ENCODE measurements around the gene NFU1. TPM values are rescaled to one million over a fixed set of nuclear protein-coding genes. Genes with fewer than 3 reads are reported as not detected.

The NFU1 gene
- total RNA-seq, 1 experiment from 2014 or later = 38.2 TPM

DNA sequence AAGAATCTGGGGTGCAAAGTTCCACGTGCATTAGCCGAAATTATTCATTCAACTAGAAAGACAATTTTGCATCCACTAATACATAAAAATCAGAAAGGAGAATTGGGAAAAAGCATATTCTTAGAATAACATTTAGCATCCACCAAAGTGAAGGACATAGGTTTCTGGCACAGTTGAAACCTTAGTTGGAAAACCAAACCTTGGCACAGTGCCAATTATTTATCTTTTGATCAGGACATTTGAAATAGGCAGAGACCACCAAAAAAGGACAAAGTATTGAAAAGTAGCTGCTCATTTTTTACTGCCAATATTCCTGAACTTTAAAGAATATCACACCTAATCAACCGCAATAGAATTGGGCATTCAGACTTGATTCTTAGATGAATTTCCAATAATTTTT is 25.5 kb upstream of the NFU1 start (continued):
- TF ChIP-seq, protein P1, sequence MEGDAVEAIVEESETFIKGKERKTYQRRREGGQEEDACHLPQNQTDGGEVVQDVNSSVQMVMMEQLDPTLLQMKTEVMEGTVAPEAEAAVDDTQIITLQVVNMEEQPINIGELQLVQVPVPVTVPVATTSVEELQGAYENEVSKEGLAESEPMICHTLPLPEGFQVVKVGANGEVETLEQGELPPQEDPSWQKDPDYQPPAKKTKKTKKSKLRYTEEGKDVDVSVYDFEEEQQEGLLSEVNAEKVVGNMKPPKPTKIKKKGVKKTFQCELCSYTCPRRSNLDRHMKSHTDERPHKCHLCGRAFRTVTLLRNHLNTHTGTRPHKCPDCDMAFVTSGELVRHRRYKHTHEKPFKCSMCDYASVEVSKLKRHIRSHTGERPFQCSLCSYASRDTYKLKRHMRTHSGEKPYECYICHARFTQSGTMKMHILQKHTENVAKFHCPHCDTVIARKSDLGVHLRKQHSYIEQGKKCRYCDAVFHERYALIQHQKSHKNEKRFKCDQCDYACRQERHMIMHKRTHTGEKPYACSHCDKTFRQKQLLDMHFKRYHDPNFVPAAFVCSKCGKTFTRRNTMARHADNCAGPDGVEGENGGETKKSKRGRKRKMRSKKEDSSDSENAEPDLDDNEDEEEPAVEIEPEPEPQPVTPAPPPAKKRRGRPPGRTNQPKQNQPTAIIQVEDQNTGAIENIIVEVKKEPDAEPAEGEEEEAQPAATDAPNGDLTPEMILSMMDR (IDR thresholded peaks at IDR 0.05 in 2 of 3, conservative IDR thresholded peaks at IDR 0.05 in 1 of 3; ENCODE audit: borderline replicate concordance in 1 of 3, insufficient read depth in 1 of 3, low read depth in 2 of 3, low read length in 2 of 3) = no peak
- TF ChIP-seq RAD21 (IDR thresholded peaks at IDR 0.05; ENCODE audit: low read depth) = no peak
- TF ChIP-seq, protein P2, sequence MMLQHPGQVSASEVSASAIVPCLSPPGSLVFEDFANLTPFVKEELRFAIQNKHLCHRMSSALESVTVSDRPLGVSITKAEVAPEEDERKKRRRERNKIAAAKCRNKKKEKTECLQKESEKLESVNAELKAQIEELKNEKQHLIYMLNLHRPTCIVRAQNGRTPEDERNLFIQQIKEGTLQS (IDR thresholded peaks at IDR 0.05) = no peak

DNA sequence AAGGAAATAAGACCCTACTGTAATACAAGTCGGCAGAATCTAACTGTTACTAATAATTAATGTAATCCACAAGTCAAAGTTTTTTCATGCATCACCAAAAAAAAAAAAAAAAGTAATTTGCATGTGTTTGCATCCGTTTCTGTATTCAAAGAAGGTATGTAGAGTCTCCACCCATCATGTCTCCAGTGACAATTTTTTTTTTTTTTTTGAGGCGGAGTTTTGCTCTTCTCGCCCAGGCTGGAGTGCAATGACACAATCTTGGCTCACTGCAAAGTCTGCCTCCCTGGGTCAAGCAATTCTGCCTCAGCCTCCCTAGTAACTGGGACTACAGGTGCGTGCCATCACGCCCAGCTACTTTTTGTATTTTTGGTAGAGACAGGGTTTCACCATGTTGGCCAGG is 24.2 kb upstream of the NFU1 start:
- no peak for ATAC-seq
- Histone ChIP-seq H2AFZ (ENCODE audit: low read depth, low read length, poor library complexity, severe bottlenecking) (no peak overlapping the region), H4K20me1 (ENCODE audit: insufficient read depth) (no peaks in the 10 kb centered on the region), H3K9me2 (ENCODE audit: insufficient read depth) (no peaks in the 10 kb centered on the region), H3K4me3 (replicated peaks in 1 of 2; ENCODE audit: low read depth in 1 of 2, low read length in 2 of 2) (no peak overlapping the region), H3K4me1 (ENCODE audit: control insufficient read depth in 1 of 2, insufficient read depth in 2 of 2, low read length in 2 of 2) (no peaks in the 10 kb centered on the region), H3K9me3 (ENCODE audit: control insufficient read depth in 1 of 2, insufficient read depth in 1 of 2, low read depth in 1 of 2, low read length in 2 of 2) (no peaks in the 10 kb centered on the region), H3K79me2 (ENCODE audit: insufficient read depth, low read length) (no peaks in the 10 kb centered on the region), H3K27ac (ENCODE audit: low read depth, low read length) (no peak overlapping the region), H3K9ac (ENCODE audit: low read length) (no peak overlapping the region), H3K36me3 (ENCODE audit: control insufficient read depth in 1 of 2, insufficient read depth in 2 of 2, low read length in 2 of 2) (no peaks in the 10 kb centered on the region), H3K27me3 (ENCODE audit: insufficient read depth, low read length) (no peaks in the 10 kb centered on the region), H3K4me2 (ENCODE audit: low read length) (no peak overlapping the region)
- DNase-seq (ENCODE audit: low read depth, low spot score) = no peak
- ChIA-PET CTCF (no interaction called here), POLR2A (no interaction called here), RAD21 (ENCODE audit: low non-redundant PET in 1 of 2, low total read pairs in 2 of 2, uncharacterized antibody in 2 of 2, unreplicated experiment in 2 of 2) (no interaction called here)
- intact Hi-C loops (cut with micrococcal nuclease) = no loop called here
- BruUV-seq (replicated peaks) = no TSS peak
- TF ChIP-seq ZFX (IDR thresholded peaks at IDR 0.05) (no peak), YY1 (IDR thresholded peaks at IDR 0.05; ENCODE audit: extremely low read depth, insufficient replicate concordance, low read depth, low read length) (no peak), EZH2phosphoT487 (IDR thresholded peaks at IDR 0.05; ENCODE audit: borderline replicate concordance) (no peak), ZNF274 (IDR thresholded peaks at IDR 0.05; ENCODE audit: low read depth, low read length) (no peak), POLR2AphosphoS5 (IDR thresholded peaks at IDR 0.05; ENCODE audit: low read depth, low read length) (no peak), FOSL1 (IDR thresholded peaks at IDR 0.05; ENCODE audit: low read depth) (no peak), RAD21 (IDR thresholded peaks at IDR 0.05; ENCODE audit: low read depth) (no peak), POLR2A (IDR thresholded peaks at IDR 0.05; ENCODE audit: borderline replicate concordance, extremely low read depth, insufficient read depth, insufficient read length) (no peak), SIN3A (IDR thresholded peaks at IDR 0.05; ENCODE audit: low read depth) (no peak), SRF (IDR thresholded peaks at IDR 0.05; ENCODE audit: low read depth) (no peak), CBX3 (IDR thresholded peaks at IDR 0.05; ENCODE audit: low read depth) (no peak)
- TF ChIP-seq, protein P1 (IDR thresholded peaks at IDR 0.05 in 2 of 3, conservative IDR thresholded peaks at IDR 0.05 in 1 of 3; ENCODE audit: borderline replicate concordance in 1 of 3, insufficient read depth in 1 of 3, low read depth in 2 of 3, low read length in 2 of 3) = no peak
- TF ChIP-seq, protein P3, sequence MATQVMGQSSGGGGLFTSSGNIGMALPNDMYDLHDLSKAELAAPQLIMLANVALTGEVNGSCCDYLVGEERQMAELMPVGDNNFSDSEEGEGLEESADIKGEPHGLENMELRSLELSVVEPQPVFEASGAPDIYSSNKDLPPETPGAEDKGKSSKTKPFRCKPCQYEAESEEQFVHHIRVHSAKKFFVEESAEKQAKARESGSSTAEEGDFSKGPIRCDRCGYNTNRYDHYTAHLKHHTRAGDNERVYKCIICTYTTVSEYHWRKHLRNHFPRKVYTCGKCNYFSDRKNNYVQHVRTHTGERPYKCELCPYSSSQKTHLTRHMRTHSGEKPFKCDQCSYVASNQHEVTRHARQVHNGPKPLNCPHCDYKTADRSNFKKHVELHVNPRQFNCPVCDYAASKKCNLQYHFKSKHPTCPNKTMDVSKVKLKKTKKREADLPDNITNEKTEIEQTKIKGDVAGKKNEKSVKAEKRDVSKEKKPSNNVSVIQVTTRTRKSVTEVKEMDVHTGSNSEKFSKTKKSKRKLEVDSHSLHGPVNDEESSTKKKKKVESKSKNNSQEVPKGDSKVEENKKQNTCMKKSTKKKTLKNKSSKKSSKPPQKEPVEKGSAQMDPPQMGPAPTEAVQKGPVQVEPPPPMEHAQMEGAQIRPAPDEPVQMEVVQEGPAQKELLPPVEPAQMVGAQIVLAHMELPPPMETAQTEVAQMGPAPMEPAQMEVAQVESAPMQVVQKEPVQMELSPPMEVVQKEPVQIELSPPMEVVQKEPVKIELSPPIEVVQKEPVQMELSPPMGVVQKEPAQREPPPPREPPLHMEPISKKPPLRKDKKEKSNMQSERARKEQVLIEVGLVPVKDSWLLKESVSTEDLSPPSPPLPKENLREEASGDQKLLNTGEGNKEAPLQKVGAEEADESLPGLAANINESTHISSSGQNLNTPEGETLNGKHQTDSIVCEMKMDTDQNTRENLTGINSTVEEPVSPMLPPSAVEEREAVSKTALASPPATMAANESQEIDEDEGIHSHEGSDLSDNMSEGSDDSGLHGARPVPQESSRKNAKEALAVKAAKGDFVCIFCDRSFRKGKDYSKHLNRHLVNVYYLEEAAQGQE (IDR thresholded peaks at IDR 0.05; ENCODE audit: low read depth) = no peak
